Forelimb muscle (tissue), 1 donor: ENCODE data around the gene ETV6. TPM values are rescaled to one million over a fixed set of nuclear protein-coding genes. Genes with fewer than 3 reads are reported as not detected.

Experiments
- DNase-seq: peaks from one replicate; pipeline ENCODE4 v3.0.0-alpha.2; 2013; ENCODE audit warnings: low read depth
- polyA plus RNA-seq: library from polyadenylated mRNA; unstranded; fragments of 120-200 nt; gene quantifications from one replicate; pipeline ENCODE4 v1.2.1, GENCODE V29; 2013; ENCODE audit not compliant: insufficient read length

Gene ETV6
- polyA plus RNA-seq, 1 donor: 10.9 TPM

DNA sequence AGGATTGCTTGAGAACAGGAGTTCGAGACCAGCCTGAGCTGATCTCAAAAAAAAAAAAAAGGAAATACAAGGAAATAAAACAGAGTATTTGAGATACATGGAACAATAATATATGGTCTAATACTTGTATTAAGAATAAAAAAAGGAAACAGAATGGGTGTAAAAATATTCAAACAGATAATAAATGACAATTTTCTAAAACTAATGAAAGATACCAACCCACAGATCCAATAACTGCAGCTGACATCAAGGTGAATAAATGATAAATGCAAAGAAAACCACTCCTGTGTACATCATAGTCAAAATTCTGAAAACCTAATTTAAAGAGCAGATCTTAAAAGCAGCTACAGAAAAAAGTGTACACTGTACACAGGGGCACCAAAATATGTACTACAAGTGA, 4.1 kb upstream of the ETV6 start:
- no peak for DNase-seq

DNA sequence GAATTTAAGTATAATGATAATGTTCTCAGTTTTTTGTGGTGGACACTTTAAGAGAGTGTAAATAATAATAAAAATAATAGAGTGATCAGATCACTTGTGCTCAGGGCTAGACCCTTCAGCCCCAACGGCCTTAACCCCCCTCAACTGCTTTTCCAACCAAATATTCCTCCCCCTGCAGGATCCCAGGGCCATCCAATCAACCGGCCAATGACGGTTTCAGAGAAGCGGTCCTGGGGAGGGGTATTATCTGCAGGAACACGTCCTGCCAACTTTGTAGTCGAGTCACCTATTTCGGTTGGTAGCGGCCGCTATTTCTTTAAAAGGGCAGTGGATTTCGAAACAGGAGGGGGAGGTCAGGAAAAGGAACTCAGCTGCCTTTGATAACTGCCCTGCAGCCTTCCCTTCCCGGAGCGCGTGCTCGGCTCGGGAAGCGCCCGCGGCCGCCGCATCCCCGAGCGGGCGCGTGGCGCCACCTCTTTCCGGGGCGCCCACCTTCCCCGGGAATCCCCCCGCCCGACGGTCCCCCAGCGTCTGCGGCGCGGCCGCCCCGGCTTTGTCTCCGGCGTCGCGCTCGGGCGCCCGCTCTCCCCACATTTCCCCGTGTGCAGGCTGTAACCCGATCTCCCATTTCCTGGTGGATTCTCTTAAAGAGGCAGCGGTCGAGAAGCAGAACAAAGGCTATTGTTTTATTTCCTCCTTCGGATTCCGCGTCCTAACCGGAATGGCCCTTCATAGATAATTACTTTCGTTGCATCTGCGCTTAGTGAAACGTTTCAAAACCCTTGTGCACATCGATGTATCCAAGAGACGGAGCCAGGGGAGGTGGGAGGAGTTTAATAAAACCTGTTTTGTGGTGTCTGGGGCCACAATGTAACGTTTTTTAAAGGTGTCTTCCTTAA, 711 bp upstream of the ETV6 start:
- peak; percentile 69 for DNase-seq

DNA sequence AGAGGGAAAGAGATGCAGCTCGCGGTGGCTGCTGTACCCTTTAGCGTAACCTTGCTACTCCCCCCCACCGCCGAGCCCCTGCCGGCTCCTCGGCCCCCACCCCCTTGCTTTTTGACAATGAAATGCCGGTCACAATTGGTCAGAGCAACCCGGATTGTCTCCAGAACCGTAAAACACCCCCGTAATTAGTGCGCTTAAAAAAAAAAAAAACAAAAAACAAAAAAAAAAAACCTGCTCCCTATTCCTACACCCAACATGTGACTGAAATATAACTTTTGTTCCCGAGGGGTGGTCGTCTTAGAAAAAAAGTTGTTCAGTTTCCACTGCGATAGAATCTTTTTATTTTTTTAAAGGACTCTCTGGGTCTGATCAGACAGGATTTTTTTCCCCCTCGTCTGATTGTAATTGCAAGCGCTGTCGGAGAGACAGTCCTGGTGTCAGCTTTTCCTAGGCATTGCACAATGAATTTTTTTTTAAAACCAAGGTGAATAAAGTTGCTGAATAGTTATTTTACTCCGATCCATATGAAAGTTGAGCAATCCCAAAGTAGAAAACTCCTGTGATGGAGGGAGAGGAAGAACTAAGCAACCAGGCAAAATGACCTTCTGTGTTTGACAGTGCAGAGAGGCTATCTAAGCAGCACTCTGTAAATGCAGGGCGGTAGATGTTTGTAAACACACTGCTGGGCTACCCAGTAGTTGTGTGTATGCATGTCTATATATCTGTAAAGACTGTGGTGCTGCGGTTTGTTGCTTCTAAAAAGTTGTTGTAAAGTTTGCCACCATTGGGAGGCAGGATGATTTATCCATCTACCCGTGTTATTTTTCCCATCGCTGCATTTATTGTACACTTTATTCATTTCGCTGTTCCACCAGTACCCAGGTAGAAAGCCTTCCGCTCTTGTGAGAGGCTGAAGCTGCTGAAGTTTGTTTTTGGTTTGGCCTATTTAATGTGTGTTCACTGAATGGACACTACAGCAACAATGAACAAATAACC, 1.1 kb downstream of the ETV6 start:
- DNase-seq: no peak

DNA sequence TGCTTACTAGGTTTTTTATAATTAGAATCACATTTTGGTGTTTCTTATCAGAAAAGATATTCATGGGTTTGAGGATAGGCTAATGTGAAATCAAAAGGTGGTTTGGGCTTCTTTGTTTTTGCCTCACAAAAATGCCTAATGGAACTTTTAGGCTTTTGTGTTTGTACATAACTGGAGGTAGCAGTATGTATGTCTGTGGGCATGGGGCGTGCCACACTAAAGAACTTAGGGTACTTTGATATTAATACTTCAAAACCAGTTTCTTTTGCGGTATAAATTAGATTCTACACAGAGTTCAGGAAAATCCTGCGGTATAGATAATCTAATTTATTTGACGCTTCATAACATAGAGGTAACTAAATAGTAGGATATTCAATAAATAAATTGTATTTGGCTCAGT, 1.9 kb downstream of the ETV6 start:
- DNase-seq: no peak

DNA sequence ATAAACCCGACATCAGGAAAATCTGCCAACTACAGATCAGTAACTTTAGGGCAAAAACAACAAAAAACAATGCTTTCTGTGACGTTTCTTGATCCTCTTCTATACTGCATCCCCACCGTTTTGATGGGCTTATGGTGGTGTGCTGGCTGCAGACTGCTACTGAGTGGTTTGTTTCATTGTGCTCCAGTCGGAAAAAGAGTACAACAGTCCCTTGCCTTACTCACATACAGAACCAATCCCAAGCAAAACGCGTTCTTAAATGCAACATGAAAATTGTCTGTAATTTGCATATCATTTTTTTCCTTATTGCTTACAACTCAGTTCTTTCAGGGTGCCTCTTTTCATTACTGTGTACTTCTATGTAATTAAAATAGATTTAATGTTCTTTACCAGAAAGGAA, 2.3 kb downstream of the ETV6 start:
- DNase-seq: no peak

DNA sequence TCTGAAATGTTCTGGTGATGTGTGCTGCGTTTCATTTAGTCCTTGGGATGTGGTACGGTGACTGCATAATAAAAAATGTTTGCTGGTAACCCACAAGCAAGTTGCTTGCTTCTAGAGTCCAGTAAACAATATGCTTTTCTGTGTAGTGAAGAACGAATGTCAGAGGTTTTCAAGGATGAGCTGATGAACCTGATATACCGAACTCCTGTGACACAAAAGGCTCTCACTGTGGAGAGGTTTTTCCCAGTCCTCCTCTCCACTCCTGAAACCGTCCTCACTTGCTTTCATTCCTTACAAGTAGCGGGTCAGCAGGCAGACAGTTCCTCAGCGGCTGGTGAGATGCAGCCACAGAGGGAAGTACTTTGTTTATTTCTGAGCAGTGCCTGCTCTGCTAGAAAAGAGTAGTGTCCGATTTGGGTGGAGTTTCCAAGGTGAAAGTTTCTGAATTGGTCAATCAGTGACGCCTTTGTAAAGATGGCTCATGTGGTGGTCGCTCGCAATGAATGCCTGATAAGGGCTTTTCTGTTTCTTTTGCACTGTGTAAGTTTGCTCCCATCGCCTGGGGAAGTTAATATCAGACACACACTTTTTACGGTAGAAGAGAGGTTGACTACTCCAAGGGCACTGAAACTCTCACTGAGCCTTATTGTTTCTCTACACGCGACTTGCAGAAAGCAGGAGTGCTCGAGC, 3.0 kb downstream of the ETV6 start:
- no peak for DNase-seq

DNA sequence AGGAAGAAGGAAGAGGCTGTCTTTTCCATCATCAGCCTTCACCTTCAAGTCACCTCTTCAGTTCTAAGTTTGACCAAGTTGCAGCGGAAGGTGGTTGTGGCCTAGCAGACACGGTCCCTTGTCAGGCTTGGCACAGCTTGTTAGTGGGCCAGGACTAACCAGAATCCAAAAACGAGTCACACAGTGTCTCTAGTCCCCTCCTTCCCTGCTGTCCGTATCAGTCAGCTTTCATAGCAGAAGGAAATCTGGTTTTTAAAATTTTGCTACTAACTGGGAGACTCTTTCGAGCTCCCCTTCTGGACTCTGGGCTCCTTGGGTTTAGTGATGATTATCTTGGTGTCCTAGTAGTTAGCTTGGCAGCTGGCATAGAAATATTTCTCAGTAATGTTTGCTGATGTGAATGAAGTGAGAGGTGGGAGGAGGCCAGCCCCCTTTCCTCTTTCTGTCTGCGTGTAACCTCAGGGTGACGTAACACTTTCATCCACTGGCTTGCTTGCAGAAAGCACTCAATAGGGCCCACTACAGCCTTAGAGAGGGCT, 3.8 kb downstream of the ETV6 start:
- DNase-seq: no peak

DNA sequence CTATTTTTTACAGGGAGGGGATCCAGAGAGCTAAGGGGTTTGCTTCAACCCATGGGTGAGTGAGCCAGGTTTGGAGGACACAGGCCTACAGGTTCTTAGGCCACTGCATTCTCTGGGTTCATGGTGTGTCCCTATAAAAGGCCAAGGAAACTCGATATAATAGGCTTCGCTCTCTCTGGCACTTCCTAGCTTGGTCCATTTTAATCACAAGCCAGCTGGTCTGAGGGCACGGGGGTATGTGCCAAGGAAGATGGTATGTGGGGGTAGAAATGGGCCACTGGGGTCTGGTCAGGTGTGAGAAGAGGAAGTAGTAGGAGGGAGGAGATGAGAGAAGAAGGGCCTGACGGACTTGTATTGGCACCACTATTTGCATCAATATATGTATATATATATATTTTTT, 4.9 kb downstream of the ETV6 start:
- DNase-seq: no peak

DNA sequence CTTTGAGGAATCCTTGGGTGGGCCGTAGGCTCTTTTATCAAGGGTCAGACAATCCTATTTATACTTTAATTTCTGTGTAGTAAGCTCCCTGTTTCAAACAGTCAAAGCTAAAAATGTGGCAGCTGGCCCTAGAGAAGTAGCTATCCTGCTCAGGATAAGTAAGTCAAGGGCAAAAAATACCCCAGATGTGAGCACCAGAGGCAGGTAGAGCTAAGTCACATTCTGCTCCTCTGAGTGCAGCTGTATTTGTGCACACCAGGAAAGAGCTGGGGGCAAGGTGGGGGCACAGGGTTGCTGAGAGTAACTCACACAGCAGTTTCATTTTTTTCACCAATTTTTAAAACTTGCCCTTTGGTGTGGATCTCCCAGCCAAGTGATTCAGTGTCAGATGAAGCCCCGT, 5.3 kb downstream of the ETV6 start:
- DNase-seq: no peak

DNA sequence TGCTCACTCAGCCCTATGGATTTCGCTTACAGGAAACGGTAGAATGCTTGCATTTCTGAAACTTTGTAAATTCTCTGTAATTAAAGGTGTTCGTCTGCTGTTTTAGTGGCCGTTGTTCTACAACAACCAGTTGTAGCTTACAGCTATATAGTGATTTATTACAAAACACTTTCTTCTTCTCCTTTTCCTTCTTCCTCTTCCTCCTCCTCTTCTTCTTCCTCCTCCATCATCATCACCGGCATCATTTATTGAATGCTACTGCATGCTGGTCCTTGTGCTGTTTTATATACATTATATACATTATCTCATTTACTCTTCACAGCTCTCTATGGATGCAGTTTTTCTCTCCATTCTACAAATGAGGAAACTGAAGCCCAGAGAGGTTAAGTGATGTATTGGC, 6.4 kb downstream of the ETV6 start:
- DNase-seq: no peak

DNA sequence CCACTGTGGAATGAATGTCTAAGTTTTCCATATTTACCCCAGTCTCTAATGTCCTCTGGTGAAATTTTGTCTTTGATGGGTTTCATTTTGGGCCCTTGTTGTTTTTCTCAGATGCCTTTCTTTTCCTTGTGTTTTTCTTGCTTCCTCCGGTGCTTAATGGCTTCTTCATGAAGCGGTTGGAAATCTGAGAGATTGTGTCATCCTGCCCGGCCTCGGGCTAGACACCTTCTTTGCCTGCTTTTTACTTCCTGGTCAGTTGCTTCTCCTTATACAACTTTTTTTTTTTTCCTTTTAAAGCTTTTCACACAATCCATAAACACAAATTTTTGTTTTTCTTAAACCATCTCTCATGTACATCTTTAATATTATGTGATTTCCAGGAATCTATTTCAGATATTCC, 7.1 kb downstream of the ETV6 start:
- DNase-seq: no peak

DNA sequence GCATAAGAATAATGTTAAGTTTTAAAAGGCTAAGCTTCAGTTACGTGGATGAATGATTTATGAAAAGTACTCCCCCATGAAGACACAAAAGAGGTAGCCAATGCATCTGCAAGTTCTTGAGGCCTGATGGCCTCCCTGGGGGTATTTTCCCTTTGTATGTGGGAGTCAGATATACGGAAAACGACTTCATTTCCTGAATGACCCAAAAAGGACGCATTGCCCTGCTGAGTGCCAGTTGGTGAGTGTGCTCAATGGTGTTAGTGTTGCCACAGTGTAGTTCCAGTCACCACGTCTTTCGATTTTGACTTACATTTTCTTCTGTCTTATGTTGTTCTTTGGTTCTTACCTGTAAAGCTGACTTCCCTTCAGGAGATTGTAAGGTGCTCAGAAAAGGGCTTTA, 8.0 kb downstream of the ETV6 start:
- DNase-seq: no peak

DNA sequence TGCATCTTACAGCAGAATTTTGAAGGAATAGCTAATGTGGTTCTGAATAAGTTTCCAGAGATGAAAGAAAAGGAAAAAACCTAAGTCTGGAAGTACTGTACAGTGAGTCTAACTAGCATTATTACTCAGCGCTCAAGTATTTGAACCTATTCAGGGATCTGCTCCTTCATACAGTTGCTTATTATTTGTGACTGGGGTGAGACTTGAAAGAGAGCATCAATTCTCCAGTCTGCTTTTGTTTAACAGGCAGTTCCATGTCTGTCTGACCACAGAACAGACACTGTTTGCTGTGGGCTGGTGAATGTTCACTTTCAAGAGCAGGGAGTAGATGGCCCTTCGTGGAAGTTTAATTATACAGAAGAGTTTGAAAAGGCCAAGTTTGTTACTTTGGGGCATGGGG, 9.3 kb downstream of the ETV6 start:
- no peak for DNase-seq

DNA sequence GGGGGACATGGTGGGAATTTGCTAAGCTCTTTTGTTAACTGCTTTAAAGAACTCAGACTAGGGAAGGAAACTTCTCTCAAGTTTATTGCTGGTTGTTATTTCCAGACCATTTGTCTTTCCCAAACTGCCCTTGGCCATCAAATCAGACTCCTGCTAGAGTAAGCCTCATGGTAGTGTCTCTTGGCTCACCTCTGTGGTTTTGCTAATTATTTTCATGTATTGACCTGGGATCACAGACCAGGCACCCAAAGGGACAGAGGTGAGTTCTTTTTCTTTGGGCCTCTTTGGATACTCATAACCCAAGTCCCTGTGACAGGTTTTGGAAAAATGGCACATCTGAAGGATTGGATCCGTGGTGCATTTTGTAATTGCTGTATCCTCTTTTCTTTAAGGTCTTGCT, 11.2 kb downstream of the ETV6 start:
- DNase-seq: no peak

DNA sequence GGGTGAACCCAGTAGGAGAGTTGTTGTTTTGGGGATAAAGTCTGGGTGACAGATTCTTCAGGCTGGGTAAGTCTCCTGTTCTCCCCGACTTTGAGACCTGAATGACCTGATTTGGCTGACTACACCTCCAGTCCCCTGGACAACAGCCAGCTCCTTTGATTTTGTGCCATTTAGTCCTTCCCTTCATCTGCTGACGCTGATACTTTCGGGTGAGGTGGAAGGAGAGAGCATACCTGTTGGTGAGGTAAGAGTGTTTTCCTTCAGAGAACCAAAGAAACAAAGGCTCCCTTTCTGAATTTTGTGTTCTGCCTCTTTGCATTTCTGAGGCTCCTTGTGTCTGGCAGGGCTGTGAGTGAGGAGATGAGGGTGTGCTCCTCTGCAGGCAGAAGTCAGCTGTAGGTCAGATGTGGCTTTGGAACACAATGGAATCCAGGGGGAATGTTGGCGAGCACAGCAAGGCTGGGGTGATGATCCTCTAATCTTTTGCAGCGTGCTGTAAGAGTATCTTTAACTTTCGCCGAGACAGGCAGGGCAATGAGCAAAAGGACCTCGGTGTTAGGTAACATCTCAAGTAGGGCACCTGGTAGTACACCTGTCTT, 12.1 kb downstream of the ETV6 start:
- no peak for DNase-seq

DNA sequence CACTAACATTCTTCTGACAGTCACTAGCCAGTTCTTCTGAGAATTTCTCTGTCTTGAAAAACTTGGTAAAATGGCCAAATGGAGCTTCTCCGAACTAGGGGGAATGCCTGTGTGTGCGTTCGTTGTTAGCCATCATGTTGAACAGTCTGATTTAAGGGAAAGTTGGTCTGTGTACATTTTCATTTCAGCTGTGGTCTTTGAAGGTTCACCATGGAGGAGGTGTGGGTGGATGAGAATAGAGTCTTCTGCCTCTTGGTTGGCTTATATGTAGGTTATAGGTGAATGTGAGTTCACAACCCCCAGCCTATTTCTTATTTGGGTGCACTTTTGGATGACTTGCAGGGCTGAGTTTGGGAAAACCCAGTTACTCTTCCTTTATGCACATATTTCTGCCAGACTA, 12.9 kb downstream of the ETV6 start:
- no peak for DNase-seq

DNA sequence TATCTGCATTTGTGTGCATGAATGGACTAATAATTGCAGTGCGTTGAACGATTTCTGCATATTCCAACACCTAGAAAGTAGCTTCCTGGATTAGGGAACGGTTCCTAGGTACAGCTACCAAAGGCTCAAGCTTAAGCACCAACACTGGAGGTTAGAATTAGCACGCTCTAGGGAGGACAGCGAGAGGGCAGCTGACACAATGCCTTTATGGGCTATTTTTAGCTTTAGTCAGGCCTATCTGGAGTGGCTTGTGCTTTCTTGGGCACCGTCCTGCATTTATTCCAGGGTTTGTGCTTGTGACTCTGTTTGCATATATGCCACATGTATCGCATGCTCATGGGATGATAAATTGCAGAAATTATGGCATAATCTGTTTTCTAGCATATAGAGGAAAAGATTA, 13.7 kb downstream of the ETV6 start:
- DNase-seq: no peak

DNA sequence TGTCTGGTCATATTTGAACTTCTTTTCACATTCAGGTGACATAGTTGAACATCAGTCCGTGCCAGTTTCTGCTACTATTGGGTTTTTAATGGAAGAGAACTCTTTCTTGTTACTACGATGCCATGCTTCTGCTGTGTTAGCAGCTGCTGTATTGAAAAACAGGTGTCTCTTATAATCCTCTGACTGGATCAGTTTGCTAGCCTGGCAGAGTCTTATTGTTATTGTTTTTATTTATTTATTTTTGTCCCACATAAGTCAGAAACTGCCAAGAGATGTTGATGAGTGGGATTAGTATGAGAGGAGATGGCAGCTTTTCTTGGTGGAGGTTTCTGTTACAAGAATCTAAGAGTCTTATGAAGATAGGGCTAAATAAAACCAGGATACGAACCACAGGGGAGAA, 14.6 kb downstream of the ETV6 start:
- DNase-seq: no peak

DNA sequence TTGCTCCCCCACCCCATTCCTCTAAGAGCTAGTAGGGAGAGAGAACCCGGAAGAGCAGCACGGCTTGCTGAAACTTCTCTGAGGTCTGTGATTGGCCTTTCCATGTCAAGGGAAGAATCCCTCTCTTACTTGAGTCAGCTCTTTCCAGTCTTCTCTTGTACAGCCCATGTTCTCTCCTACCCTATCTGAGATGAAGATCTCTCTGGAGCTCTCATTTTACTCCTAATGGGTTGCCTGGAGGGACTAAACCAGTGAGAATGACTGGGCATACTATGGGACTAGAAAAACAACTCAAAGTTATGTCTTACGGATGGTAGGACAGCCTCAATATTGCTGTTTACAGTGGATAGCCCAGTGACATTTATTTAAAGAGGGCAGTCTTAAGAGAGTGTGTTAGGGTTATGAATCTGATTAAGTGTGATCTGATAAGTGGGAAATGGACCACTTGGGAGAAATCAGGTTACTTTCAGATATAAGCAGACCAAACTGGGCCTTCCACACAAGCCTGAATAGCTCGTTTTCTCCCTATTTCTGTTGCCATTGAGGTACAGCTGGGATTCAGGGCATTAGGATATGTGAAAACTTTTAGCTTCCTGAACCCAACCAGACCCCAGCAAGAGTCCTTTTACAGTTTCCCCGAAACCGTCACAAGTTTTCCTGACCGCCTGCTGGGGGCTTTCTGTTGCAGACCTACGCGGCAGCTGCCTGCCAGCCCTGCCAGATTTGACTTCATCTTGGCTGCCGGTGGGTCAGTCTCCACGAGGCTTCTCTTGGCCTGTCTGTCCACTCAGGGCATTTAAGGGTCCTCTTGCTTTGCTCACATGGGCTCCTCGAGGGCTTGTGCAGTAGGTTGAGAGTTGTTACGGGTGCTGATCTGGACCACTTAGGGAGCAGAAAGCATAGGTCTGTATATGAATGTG, 16.9 kb downstream of the ETV6 start:
- DNase-seq: no peak

DNA sequence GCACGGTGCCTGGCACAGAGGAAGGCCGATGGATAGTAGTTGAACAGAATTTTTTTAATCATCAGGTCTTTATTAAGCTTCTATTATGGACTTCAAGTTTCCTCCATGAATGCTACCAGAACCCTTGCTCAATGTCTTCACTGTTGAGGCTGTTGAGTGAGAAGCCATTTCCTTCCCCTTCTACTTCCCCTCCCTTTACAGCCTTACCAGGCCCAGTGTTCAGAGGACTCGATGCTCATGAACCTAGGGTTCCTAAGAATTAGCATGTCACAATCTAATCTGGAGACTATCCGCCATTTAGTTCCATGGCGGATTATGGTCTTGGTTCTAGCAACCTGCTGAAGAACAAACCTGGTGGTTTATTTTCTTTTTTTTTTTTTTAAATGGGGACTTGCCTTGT, 17.7 kb downstream of the ETV6 start:
- DNase-seq: no peak
